H54 (cell line): ENCODE measurements around the gene PRR5L.

ENCODE experiments used
- DNase-seq: peaks from one replicate; pipeline ENCODE4 v3.0.0; 2011; ENCODE audit warnings: low spot score, mixed read lengths; ENCODE audit not compliant: insufficient read length
- FAIRE-seq: peaks from 3 replicates; lab custom pipeline; 2011; peaks lifted over from hg19 to GRCh38; lab: Jason Lieb, UNC
- POLR2A ChIP-seq: IDR thresholded peaks from 2 replicates; pipeline ENCODE4 v1.6.1; 2011; ENCODE audit warnings: low read depth, mild to moderate bottlenecking, low read length

Gene PRR5L

GRCh38 chr11:36268337-36268985, 27.6 kb upstream of the PRR5L start:
- DNase-seq (no peak), FAIRE-seq (no peak)
- no peak for TF ChIP-seq POLR2A

DNA sequence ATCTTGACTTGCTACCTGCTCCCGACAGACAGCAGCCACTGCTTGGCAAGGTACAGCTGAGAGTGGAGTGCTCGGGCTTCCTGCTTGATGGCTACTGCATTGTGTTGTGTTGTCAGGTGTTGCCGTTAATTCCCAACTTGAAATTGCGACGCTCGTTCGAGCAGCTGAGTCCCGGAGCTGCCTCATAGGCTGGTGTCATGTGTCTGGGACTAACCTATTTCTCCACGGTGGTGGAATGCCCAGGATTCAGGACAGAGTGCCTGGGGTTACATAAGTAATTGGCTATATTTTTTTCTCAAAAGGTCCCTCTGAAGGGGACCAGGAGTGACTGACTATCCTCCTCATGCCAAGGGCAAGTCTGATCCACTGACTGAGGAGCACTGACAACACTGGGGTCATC, 25.4 kb upstream of the PRR5L start:
- no peak for FAIRE-seq
- no peak for DNase-seq

DNA sequence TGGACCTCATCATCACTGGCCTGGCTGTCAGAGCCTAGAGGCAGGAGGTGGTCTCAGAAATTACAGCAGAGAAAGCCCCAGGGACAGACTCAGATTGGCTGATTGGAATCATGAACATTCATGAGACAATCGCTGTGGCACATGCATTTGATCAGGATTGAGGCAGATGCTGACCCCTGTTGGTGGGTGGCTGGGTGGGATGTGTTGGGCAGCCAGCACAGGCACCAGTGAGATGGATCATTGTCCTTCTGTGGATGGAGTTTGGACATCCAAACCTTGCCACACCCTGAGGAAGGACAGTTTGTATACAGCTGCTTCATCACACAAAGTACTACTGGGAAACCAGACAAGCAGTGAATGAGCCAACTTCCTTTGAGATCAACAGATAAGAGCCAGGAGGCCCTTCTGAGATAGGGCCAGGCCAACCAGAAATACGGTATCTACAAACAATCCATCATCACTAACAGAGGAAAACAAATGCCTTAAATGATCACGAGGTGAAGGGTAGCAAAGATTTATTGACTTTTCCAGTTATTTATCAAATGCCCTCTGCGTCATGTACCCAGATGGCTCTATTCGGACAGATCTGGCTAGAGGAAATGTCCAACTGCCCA, 24.2 kb upstream of the PRR5L start:
- TF ChIP-seq POLR2A: no peak
- FAIRE-seq (no peak), DNase-seq (no peak)

More for the DNA sequence above, 25.4 kb upstream of the PRR5L start:
- no peak for TF ChIP-seq POLR2A

DNA sequence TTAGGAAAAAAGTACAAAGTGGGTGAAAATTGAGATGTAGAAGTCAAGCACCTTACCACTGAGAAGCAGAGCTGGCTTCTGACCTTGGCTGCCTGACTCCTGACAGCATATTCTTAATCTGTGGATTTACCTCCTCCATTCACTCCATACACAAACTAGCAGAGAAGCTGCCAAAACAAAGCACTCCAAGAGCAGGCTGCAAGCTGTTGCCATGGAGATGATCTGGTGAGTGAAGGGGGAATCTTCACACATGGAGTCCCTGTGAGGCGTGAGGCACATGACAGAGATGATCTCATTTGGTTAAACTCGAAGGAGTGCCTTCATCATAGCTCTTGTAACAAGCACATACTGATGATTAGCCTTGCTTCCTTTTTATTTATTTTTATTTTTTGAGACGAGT, 23.0 kb upstream of the PRR5L start:
- DNase-seq (no peak), FAIRE-seq (no peak)
- TF ChIP-seq POLR2A: no peak

GRCh38 chr11:36274414-36274813, 21.7 kb upstream of the PRR5L start:
- DNase-seq (no peak), FAIRE-seq (no peak)
- no peak for TF ChIP-seq POLR2A

DNA sequence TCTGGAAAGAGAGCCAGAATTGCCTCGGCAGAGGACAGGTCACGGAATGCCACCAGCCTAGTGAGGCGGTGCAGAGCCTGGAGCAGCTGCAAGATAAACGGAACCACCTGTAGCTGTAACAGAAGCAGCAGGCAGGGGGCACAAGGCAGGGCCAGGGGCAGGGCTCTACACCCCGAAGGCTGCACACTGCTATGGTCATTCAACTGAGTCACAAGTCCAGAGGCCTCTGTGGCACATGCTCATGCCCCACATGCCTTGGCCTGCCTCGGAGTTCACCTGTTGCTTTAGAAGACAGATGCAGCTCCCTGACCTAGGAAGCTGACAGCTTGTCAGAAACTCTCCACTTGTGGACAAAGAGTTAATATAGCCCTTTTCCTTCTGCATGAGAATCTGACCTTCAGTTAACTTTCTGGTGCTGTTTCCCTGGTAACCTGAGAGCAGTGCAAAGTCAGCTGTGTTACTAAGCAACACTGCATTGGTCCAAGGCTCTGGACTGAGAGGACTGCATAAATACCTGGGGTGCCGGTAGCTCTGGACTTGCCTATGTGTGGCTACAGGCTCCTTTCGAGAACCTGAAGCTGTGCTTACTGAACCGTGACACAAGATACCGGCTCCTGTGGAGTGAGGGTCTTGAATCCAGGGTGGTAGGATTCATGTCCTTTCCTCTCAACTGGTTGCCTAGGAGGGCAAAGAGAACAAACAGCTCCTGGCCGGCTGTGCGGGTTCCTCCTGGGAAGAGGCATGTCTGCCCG, 17.4 kb upstream of the PRR5L start:
- DNase-seq: no peak
- no peak for TF ChIP-seq POLR2A
- FAIRE-seq: no peak

DNA sequence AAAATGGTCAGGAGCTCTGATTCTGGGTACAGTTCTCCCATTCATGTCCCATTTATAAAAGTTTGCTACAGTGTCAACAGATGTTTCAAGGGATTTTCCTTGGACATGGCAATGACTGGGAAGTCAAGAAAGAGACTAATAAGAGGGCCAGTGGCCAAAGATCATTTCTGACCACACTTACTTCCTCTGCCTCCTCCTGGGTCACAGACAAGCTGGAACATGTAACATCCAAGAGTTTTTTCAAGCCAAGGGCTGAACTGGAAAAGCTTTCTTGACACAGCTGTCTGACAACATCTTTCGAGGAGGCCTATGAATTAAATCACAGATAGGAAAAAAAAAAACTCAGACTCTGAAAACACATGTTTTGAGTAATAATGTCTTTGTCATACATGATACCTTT, 15.6 kb upstream of the PRR5L start:
- FAIRE-seq: no peak
- no peak for TF ChIP-seq POLR2A
- no peak for DNase-seq

DNA sequence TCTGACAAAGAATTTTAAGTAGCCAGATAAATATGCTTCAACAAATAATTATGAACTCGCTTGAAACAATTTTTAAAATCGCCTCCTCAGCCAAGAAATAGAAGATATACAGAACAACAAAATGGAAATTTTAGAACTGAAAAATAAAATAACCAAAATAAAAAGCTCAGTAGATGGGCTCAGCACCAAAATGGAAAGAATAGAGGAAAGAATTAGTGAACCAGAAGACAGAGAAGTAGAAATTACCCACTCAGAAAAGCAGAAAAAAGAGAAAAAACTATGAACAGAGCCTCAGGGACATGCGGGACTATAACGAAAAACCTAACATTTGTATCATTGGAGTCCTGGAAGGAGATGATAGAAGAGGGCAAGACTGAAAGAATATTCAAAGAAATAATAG, 14.2 kb upstream of the PRR5L start:
- no peak for TF ChIP-seq POLR2A
- no peak for FAIRE-seq
- no peak for DNase-seq

GRCh38 chr11:36282926-36283325, 13.2 kb upstream of the PRR5L start:
- no peak for FAIRE-seq
- DNase-seq: no peak
- no peak for TF ChIP-seq POLR2A

- no peak for TF ChIP-seq POLR2A
- FAIRE-seq (no peak), DNase-seq (no peak)
Observed at GRCh38 chr11:36288442-36289225, 7.5 kb upstream of the PRR5L start.

DNA sequence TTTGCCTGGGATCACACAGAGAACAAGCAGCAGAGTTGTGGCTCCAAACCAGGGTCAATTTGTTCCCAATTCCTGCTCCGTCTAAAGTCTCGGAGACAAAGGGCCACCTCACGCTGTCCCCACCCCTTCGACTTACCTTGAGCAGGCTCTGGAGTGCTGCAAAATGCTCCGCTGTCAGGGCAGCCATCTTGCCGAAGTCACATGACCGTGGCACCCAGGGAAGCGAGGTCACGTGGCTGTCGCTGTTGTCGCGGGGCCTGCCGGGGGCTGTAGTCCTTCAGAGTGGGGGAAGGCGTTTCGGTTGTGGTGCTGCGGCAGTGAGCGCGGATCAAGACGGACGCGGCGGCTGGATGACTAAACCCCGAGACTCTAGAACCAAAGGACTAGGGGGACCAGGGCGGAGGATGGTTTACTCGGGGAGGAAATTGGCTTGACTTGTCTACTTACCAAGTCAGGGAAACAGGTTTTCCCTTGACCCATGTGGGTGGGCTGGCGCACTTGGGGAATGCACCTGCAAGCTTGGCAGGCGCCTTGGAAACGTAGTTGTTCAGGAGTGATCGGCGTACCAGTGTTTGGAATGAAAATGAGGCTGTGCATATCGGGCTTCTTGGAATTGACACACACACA, 6.7 kb upstream of the PRR5L start, which contains the start of gene COMMD9:
Gene COMMD9, minus strand, starts transcription at position 199 of the 627 bp plus-strand sequence. Its CDS starts 12 bp downstream, at position 187.
- peak; percentile 88 for FAIRE-seq
- TF ChIP-seq POLR2A: peak; percentile 63
- peak; percentile 94 for DNase-seq

DNA sequence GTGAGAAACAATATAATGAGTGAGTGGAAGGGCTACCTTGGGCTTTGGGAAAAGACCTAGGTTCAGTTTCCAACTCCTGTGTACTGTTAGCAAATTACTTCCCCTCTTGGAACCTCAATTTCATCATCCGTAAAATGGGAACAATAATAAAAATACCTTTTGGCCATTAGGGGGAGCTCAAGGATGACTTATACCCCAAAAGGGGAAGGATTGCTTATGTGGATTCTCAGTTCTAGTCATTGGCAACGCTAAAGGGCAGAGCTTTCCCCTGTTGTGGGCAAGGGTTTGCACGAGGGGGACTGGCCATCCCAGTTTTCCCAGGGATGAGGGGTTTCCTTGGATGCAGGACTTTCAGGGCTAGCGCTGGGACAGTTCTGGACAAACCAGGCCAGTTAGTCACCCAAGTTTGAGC, 3.8 kb upstream of the PRR5L start:
- TF ChIP-seq POLR2A: no peak
- DNase-seq: peak; percentile 32
- no peak for FAIRE-seq

- FAIRE-seq: no peak
- DNase-seq: no peak
- TF ChIP-seq POLR2A: no peak
Observed at GRCh38 chr11:36296884-36297543, 926 bp downstream of the PRR5L start.
